ENCODE data around the gene PSMD5.

PSMD5 gene

GRCh38 chr9:120872791-120873502 is 30.2 kb upstream of the PSMD5 start:
- TF ChIP-seq CTCF (IDR thresholded peaks at IDR 0.05) = no peak

- TF ChIP-seq CTCF (IDR thresholded peaks at IDR 0.05) = no peak
Measured at GRCh38 chr9:120870206-120870605, 27.5 kb upstream of the PSMD5 start.

GRCh38 chr9:120869726-120870125 is 27.0 kb upstream of the PSMD5 start:
- TF ChIP-seq CTCF (IDR thresholded peaks at IDR 0.05) = no peak

- peak; percentile 9; the same call in 1 of the 2 replicates for TF ChIP-seq CTCF (IDR thresholded peaks at IDR 0.05)
Measured at GRCh38 chr9:120869360-120869687, 26.6 kb upstream of the PSMD5 start.

- TF ChIP-seq CTCF (IDR thresholded peaks at IDR 0.05) = peak; percentile 69
Measured at GRCh38 chr9:120868676-120869359, 26.1 kb upstream of the PSMD5 start.

GRCh38 chr9:120868339-120868675 is 25.6 kb upstream of the PSMD5 start:
- TF ChIP-seq CTCF (IDR thresholded peaks at IDR 0.05) = no peak

DNA sequence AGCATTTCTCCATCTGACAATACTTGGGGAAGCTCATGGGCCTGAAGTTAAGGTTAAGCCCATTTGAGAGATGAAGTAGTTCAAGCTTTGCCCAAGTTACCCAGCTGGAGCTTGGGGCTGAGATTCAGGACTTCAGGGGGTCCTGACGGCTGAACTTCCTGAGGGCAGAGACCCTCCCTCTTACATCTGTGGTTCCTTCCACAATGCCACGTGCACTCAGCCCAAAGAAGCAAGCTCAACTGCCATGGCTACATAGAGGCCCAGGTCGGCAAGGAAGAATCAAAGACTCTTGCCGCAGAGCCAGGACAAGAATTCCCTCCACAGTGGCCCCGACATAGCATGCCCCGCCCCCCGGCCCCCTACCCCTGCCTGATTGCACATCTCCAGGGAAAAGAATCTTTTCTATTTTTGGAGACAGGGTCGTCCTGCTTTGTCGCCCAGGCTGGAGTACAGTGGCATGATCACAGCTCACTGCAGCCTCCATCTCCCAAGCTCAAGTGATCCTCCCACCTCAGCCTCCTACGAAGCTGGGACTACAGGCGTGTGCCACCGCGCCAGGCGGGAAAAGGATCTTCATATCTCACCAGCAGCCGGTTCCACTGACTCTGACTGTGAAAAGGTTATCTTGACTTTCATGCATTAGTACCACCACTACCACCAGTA is 25.1 kb upstream of the PSMD5 start:
- TF ChIP-seq CTCF (IDR thresholded peaks at IDR 0.05) = no peak

Data from LNCAP (cell line).